ENCODE results near the gene TCEAL5.
"Not testable (repeated sequence)": the region's sequence is repeated elsewhere in the genome, so short reads cannot be mapped to it uniquely, and the experiment has no call there.

The TCEAL5 gene

DNA sequence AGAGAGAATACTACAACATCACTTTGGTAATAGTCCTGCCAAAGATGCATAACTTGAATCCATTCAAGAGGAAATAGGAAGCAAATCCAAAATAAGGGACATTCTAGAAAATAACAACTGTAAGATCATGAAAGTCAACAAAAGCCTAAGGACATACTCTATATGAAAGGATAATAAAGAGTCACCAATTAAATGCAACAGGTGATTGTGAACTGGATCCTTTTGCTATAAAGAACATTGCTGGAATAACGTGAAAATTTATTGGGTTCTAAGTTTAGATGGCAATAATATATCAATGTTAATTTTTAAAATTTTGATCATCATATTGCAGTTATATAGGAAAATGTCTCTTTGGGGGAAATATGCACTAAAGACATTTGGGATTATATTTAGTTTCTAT, 41.7 kb downstream of the TCEAL5 start:
- DNase-seq (ENCODE audit: low read depth in 2 of 2) = no peak

GRCh38 chrX:103233263-103233662, 43.3 kb downstream of the TCEAL5 start:
- DNase-seq (ENCODE audit: low read depth in 2 of 2) = no peak

DNA sequence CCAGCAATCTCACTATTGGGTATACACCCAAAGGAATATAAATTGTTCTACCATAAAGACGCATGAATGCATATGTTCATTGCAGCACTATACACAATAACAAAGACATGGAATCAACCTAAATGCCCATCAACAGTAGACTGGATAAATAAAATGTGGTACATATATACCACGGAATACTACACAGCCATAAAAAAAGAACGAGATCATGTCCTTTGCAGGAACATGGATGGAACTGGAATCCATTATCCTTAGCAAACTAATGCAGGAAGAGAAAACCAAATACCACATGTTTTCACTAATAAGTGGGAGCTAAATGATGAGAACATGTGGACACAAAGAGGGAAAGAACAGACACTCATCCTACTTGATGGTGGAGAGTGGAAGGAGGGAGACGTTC, 50.6 kb downstream of the TCEAL5 start:
- not testable (repeated sequence) for DNase-seq (ENCODE audit: low read depth in 2 of 2)
